Upper lobe of left lung (tissue), 6 donors: Measurements from ENCODE around the gene RMI1. TPM values are rescaled to one million over a fixed set of nuclear protein-coding genes. Genes with fewer than 3 reads are reported as not detected.

Experiments
- ATAC-seq, 2 donors: fragments of 200-7000 bp; cut with Tn5 transposase; one replicate each; pipeline ENCODE4 v1.9.1; 2022; ENCODE audit warnings: mild to moderate bottlenecking in 2 of 2, moderate library complexity in 2 of 2; ENCODE audit not compliant: low FRiP score in 2 of 2
- DNase-seq, 2 donors: peaks; one replicate each; pipeline ENCODE4 v3.0.0-alpha.2; 2019 to 2020
- H3K27ac ChIP-seq, 4 donors: fragments of 200-600 bp; sonication (generic); one replicate each; pipeline ENCODE4 v1.5.1; 2016 to 2019
- H3K27me3 ChIP-seq, 4 donors: fragments of 200-600 bp; sonication (generic); one replicate each; pipeline ENCODE4 v1.5.1; 2017 to 2019
- H3K36me3 ChIP-seq, 4 donors: fragments of 200-600 bp; sonication (generic); one replicate each; pipeline ENCODE4 v1.5.1; 2016 to 2019
- H3K4me1 ChIP-seq, 4 donors: fragments of 200-600 bp; sonication (generic); one replicate each; pipeline ENCODE4 v1.5.1; 2018 to 2019
- H3K4me3 ChIP-seq, 4 donors: fragments of 200-600 bp; sonication (generic); one replicate each; pipeline ENCODE4 v1.5.1; 2017 to 2019; ENCODE audit warnings: mild to moderate bottlenecking in 2 of 4, moderate library complexity in 1 of 4
- H3K9me3 ChIP-seq, 4 donors: fragments of 200-600 bp; sonication (generic); one replicate each; pipeline ENCODE4 v1.5.1; 2018 to 2019
- EP300 ChIP-seq, 4 donors: sonication (generic); formaldehyde crosslinking; IDR thresholded peaks; one replicate each; pipeline ENCODE4 v1.5.1; 2017; ENCODE audit warnings: antibody characterized with exemption in 4 of 4, control low read depth in 2 of 4
- POLR2A ChIP-seq, 4 donors: fragments of 450-650 bp; IDR thresholded peaks; one replicate each; pipeline ENCODE4 v1.5.1; 2016 to 2017; ENCODE audit warnings: antibody characterized with exemption in 4 of 4, mild to moderate bottlenecking in 2 of 4
- POLR2AphosphoS5 ChIP-seq, 2 donors: sonication (generic); formaldehyde crosslinking; IDR thresholded peaks; one replicate each; pipeline ENCODE4 v1.5.1; 2017; ENCODE audit warnings: antibody characterized with exemption in 2 of 2
- WGBS, 2 donors: methylation state at CpG; one replicate each; pipeline ENCODE4 v1.1.5; 2017 to 2018; 5-methylcytosine and 5-hydroxymethylcytosine counted together
- total RNA-seq, 6 donors: library from RNA; depleted of rRNA in 4 of 6; stranded (reverse); fragments of >200 nt in 4 of 6; gene quantifications; one replicate each; pipeline versions ENCODE4 v1.1.0 to v1.2.1, GENCODE V29; 2016 to 2021
- TF ChIP-seq, protein P1 (sequence below), 6 experiments: fragments of 450-650 bp in 4 of 6; fragments of 200-600 bp in 2 of 6; sonication (generic) in 2 of 6; IDR thresholded peaks; one replicate each; pipeline ENCODE4 v1.5.1; 2016 to 2019; ENCODE audit warnings: antibody characterized with exemption in 6 of 6
- donor health status: DM: no; HTN: no; CAD: no; lungs with moderate emphysema.
- donor health status: DM: no; HTN: yes; CAD: no; lungs with severe emphysema.

Gene RMI1
- total RNA-seq: 10 to 100 TPM in 1 of 6 donors, 1 to 10 TPM in 4, under 1 TPM in 1; 0.55 to 11.5 (median 5.8) TPM

DNA sequence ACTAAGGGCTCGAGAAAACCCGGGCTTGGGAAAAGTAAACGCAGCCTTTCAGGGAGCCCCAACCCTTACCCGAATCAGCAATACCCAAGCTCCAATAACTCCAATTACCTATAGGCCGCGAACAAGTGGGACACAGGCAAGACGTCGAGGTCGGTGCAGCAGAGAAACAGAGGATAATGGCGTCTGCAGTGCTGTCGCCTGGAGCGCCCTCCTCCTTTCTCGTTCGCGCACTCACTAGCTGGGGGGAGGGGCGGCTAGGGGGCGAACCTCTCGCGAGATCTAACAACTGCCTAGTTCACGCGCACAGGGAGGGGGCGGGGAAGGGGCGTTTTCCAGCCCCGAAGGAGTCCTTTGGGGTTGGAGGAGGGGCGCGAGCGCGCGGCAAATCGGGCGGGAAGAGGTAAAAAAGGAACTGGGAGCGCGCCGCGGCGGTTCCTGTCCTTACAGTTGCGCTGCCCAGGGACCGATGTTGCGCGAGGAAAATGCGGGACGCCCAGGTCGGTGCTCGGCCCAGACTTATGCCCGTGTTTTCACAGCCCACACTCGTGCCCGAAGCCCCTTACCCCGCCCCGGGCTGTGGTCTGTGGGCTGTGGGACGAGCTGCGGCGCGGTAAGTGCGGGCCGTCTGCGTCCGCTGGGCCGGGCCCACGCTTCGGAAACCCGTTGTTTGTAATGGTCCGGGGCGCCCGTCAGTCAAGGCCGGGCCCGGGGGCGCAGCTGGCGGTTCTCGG, at the start of gene RMI1:
RMI1 (plus strand) TSS at position 411 of the 731 bp plus-strand sequence. CDS start 20,182 bp downstream, outside the sequence.
- H3K36me3 ChIP-seq: peaks cover 9 to 24% (median 12%) of the 10 kb centered on the region in 4 donors
- no peaks in the 10 kb centered on the region for H3K9me3 ChIP-seq
- peaks cover 20 to 44% (median 28%) of the 10 kb centered on the region in 4 donors for H3K4me1 ChIP-seq
- H3K27me3 ChIP-seq: no peaks in the 10 kb centered on the region
- WGBS, 2 donors: 0 to 1% methylated on average over 37 to 56 of the region's 69 CpGs
- peak; percentile 95 to 99 for ATAC-seq
- DNase-seq: peak; percentile 97 to 99
- peak; percentile 95 to 98 for TF ChIP-seq POLR2AphosphoS5 (IDR thresholded peaks at IDR 0.05)
- TF ChIP-seq POLR2A (IDR thresholded peaks at IDR 0.05): peak; percentile 90 to 99 (median 97)
- TF ChIP-seq, protein P1, sequence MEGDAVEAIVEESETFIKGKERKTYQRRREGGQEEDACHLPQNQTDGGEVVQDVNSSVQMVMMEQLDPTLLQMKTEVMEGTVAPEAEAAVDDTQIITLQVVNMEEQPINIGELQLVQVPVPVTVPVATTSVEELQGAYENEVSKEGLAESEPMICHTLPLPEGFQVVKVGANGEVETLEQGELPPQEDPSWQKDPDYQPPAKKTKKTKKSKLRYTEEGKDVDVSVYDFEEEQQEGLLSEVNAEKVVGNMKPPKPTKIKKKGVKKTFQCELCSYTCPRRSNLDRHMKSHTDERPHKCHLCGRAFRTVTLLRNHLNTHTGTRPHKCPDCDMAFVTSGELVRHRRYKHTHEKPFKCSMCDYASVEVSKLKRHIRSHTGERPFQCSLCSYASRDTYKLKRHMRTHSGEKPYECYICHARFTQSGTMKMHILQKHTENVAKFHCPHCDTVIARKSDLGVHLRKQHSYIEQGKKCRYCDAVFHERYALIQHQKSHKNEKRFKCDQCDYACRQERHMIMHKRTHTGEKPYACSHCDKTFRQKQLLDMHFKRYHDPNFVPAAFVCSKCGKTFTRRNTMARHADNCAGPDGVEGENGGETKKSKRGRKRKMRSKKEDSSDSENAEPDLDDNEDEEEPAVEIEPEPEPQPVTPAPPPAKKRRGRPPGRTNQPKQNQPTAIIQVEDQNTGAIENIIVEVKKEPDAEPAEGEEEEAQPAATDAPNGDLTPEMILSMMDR (IDR thresholded peaks at IDR 0.05): peak in 4 of 6 experiments; percentile 15 to 34 (median 26)
- peak in 1 of 4 donors; percentile 60 for TF ChIP-seq EP300 (IDR thresholded peaks at IDR 0.05)
- peak within 1 kb of the TSS; percentile 73 to 83 (median 80) for H3K4me3 ChIP-seq
- peak within 1 kb of the TSS; percentile 97 to 99 (median 98) for H3K27ac ChIP-seq

DNA sequence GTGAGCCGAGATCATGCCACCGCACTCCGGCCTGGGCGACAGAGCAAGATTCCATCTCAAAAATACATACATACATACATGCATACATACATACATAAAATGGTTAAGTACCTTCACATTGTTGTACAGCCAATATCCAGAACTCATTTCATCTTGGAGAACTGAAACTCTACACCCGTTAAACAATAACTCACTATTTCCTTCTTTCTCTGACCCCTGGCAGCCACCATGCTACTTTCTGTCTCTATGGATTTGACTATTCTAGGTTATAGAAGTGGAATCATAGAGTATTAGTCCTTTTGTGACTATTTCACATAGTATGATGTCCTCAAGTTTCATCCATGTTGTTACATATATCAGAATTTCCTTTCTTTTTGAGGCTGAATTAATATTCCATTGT, 49.7 kb upstream of the RMI1 start:
- Histone ChIP-seq H3K4me3 (no peak overlapping the region), H3K36me3 (no peaks in the 10 kb centered on the region), H3K27me3 (no peaks in the 10 kb centered on the region), H3K4me1 (peaks cover 13 to 19% (median 15%) of the 10 kb centered on the region in 4 donors), H3K27ac (no peak overlapping the region), H3K9me3 (no peaks in the 10 kb centered on the region)
- WGBS, 2 donors: 85 to 88% methylated on average over 5 of the region's 5 CpGs
- TF ChIP-seq POLR2AphosphoS5 (IDR thresholded peaks at IDR 0.05): no peak
- TF ChIP-seq POLR2A (IDR thresholded peaks at IDR 0.05): no peak
- no peak for TF ChIP-seq EP300 (IDR thresholded peaks at IDR 0.05)
- TF ChIP-seq, protein P1 (IDR thresholded peaks at IDR 0.05): no peak
- ATAC-seq: no peak
- no peak for DNase-seq

DNA sequence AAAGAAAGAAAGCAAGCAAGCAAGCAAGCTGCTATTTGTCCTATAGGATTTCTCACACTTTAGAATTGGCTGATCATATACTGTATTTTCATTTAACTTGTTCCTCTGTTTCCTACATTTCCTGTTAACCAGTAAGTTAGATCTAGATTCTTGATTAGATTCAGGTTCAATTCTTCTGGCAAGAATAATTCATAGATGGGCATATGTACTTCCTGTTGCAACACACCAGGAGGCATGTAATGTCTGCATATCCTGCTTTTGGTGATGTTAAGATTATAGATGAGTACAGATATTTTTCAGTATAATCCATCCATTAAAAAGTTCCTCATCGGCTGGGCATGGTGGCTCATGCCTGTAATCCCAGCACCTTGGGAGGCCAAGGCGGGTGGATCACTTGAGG, 48.6 kb upstream of the RMI1 start:
- 73 to 85% methylated on average over 2 of the region's 2 CpGs for WGBS, 2 donors
- H3K27ac ChIP-seq: no peak overlapping the region
- H3K27me3 ChIP-seq: no peaks in the 10 kb centered on the region
- no peaks in the 10 kb centered on the region for H3K9me3 ChIP-seq
- H3K4me1 ChIP-seq: peaks cover 13 to 19% (median 15%) of the 10 kb centered on the region in 4 donors
- ATAC-seq: no peak
- DNase-seq: no peak
- H3K4me3 ChIP-seq: no peak overlapping the region
- no peaks in the 10 kb centered on the region for H3K36me3 ChIP-seq
- no peak for TF ChIP-seq POLR2AphosphoS5 (IDR thresholded peaks at IDR 0.05)
- TF ChIP-seq EP300 (IDR thresholded peaks at IDR 0.05): no peak
- TF ChIP-seq, protein P1 (IDR thresholded peaks at IDR 0.05): no peak
- TF ChIP-seq POLR2A (IDR thresholded peaks at IDR 0.05): no peak

DNA sequence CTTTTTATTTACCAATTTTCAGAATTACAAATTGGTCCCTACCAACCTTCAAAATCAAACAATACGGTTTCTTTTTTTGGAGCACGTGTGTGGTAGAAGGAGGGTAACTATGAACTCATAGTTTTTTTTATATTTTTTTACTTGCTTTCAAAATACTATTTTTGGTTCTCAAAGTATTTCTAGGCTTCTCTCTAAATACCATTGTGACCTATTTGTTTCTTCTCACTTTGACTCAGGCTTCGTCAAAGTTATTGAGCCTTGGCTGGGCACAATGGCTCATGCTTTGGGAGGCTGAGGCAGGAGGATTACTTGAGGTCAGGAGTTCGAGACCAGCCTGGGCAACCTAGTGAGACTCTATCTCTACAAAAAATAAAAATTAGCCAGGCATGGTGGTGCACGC, 47.8 kb upstream of the RMI1 start:
- no peak for DNase-seq
- Histone ChIP-seq H3K27me3 (no peaks in the 10 kb centered on the region), H3K4me3 (no peak overlapping the region), H3K27ac (peak overlapping the region in 1 of 4 donors; percentile 53), H3K36me3 (no peaks in the 10 kb centered on the region), H3K4me1 (peaks cover 13 to 19% (median 15%) of the 10 kb centered on the region in 4 donors), H3K9me3 (no peaks in the 10 kb centered on the region)
- TF ChIP-seq POLR2A (IDR thresholded peaks at IDR 0.05): no peak
- TF ChIP-seq, protein P1 (IDR thresholded peaks at IDR 0.05): no peak
- no peak for TF ChIP-seq EP300 (IDR thresholded peaks at IDR 0.05)
- no peak for TF ChIP-seq POLR2AphosphoS5 (IDR thresholded peaks at IDR 0.05)
- 87 to 90% methylated on average over 5 of the region's 5 CpGs for WGBS, 2 donors
- no peak for ATAC-seq
